HS-27A (cell line): ENCODE results near the gene LRBA.
"Not testable (repeated sequence)": the region's sequence is repeated elsewhere in the genome, so short reads cannot be mapped to it uniquely, and the experiment has no call there.

Source experiments
- DNase-seq: peaks from one replicate; pipeline ENCODE4 v3.0.0-alpha.2; 2012; ENCODE audit warnings: low read depth, missing footprints

Gene LRBA

DNA sequence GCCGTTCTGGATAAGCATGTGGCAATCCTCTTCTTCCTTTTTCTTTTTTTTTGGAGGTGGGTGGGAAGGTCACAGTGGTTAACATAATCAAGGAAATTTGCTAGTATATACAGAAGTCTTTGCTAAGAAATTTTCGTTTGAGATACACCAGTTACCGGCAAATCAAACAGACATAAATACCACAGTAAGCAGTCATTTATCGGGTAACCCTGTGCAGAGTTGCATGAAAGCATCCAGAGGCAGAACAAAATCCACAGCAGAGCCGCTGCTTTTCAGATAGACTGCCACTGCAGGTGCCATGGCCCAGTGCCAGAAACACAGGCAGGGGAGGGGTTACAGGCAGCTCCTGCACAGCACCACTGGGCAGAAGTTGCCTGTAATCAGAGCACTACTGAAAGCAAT is 612.2 kb downstream of the LRBA start:
- no peak for DNase-seq

DNA sequence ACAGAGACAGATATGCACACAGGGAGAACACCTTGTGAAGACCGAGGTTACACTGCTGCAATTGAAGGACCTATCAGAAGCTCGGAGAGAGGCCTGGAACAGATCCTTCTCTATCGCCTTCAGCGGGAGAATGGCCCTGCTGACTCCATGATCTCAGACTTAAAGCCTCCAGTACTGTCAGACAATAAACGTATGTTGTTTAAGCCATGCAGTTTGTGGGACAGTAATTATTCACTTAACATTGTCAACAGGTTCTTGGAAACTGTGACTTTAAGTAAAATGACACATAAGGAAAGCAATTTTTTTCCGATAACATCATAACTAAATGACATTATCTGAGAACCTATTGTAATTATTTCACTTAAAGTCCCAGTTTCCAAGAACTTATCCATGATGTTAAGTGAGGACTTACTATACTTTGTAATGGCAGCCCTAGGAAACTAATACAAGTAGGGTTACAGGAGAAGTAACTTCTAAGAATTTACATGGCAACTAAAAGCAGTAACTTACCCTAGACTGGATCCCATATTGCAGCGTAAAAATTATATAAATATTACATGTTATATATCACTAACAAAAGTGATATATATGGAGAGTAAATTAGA is 613.9 kb downstream of the LRBA start:
- DNase-seq: no peak

DNA sequence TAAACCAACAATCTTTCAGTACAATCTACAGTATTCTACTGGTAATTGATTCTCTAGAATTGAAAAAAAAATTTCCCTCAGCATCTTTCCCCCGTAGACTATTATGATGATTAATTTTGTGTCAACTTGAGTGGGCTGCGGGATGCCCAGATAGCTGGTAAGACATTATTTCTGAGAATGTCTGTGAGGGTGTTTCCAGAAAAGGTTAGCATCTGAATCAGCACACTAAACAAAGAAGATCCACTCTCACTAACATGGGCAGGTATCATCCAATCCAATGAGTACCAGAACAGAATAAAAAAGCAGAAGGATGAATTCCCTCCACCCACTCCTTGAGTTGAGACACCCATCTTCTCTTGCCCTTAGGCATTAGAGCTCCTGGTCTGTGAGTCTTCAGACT is 619.2 kb downstream of the LRBA start:
- no peak for DNase-seq

- DNase-seq: no peak
These were observed 621.0 kb downstream of the LRBA start for GRCh38 chr4:150394046-150394445.

DNA sequence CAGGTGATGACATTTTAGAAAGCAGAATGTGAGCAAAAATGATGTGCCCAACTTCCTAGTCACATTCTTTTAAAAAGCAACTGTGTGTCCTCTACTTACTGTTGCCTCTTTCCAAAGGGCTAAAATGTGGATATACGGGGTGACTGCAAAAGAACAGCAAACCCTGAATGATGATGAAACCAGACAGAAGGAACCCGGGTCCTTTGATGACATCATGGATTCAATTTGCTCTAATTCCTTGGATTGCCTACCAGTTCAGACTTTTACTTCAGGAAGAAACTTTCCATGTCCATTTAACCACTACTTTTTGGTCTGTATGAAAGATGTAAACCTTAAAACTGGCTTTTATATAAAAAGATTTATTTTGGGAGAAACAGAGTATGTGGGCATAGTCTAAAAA is 624.0 kb downstream of the LRBA start:
- DNase-seq: no peak

DNA sequence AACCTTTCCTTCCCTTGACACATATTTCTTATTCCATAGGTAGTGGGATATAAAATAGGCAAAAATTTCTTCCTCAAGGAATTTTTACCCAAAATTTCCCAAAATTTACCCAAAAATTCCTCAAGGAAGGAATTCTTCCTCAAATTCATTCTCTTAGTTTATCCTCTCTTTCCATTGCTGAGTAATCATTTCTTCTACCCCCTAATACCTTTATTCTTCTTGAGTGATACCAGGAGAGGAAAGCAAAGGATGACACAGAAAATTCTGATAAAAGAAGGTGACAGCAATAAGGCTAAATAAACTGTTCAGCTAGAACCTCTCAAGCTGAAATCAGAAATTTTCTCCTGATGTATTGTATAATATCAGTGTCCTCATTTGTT is 624.6 kb downstream of the LRBA start:
- DNase-seq: no peak

DNA sequence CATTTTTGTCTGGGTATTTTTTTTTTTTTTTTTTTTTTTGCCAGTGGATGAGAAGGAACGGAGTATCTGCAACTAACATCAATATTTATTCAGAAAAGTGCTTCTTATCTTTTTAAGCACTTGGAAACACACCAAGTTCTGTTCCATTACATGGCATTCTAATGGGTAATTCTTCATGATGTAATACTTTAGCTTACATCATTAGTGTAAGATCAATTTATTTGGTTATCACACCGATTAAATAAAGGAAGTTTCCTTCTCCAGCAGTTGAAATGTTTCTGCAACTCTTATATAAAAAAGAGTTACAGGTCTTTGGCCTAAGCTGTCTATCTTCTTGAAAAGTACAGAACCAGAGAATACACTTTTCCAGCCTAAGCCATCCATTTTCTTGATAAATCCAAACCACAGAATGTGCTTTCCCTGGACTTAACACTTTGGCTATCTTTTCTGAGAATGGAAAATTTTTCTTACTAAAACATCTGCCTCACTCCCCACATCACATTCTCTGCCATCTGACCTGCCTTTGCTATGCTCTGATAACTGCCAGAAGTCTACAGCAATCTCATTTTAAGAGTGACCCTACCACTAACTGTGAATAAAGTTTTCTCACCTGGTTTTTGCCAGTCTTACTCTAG is 625.1 kb downstream of the LRBA start:
- no peak for DNase-seq

DNA sequence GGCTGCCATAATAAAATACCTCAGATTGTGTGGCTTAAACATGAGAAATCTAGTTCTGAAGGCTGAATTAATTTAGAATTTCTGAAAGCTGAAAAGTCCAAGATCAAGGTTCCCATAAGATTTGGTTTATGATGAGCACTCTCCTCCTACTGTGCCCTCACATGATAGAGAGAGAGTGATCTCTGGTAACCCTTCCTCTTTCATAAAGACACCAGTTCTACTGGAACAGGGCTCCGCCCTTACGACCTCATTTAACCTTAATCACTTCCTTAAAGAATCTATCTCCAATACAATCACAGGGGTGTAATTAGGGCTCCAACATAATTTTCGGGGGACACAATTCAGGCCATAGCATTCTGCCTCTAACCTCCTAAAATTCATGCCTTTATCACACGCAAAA is 627.1 kb downstream of the LRBA start:
- DNase-seq: no peak

- DNase-seq: not testable (repeated sequence)
These were observed 628.7 kb downstream of the LRBA start for GRCh38 chr4:150386415-150386814.

DNA sequence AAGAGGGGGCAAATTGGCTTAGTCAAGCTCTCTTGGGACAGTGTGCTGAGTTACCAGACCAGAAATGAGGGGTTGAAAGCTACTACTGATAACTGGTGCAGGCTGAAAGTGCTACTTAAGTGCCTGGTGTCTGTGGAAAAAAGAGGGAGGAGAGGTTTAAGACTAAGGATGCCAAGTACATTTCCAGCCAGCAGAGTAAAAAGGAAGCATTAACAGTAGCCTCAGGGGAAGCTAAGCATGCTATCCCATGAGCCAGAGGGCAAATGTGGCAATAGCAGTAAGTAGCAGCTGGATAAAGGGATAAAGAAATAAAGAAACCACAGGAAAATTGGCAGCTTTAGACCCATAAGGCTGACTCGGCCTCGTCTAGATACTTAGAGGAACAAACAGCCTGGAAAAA is 629.5 kb downstream of the LRBA start:
- no peak for DNase-seq

DNA sequence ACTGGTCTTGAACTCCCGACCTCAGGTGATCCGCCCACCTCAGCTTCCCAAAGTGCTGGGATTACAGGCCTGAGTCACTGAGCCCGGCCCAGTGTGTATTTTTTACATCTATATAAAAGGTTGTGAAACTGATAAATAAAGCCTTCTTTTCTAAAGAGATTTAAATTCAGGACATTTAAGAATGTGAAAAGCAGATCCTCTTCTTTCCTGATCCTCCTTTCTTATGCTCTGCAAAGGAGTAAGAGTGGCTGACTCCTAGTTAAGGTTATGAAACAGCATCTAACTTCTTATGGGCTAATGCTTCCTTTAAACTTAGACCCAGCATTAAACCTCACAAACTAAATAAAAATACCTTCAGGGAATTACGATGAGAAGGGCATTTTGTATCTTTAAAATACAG is 630.8 kb downstream of the LRBA start:
- no peak for DNase-seq

DNA sequence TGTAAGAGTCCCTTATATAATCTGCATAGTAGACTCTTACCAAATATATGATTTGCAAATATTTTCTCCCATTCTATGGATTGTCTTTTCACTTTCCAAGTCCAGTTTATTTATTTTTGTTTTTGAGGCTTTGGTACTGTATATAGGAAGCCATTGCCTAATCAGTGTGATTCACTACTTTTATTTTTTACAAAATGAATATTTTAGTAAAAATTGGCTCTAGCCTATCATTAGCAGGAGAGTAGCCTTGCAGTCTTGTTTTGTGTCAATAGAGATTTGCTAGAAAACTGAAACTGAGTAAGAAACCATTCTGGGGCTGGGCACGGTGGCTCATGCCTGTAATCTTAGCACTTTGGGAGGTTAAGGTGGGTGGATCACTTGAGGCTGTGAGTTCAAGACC is 633.1 kb downstream of the LRBA start:
- DNase-seq: no peak

DNA sequence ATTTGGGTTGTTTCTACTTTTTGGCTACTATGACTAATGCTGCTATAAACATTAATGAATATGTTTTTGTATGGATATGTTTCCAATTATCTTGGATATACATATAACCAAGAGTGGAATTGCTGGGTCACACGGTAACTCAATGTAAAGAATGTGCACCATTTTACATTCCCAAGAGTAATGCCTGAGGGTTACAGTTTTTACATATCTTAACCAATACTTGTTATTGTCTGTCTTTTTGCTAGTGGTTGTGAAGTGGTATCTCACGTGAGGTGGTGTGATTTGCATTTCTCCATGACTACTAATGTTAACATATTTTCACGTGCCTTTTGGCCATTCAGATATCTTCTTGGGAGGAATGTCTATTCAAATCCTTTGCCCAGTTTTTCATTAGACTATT is 633.5 kb downstream of the LRBA start:
- DNase-seq: no peak

GRCh38 chr4:150381036-150381435 is 634.0 kb downstream of the LRBA start:
- no peak for DNase-seq

DNA sequence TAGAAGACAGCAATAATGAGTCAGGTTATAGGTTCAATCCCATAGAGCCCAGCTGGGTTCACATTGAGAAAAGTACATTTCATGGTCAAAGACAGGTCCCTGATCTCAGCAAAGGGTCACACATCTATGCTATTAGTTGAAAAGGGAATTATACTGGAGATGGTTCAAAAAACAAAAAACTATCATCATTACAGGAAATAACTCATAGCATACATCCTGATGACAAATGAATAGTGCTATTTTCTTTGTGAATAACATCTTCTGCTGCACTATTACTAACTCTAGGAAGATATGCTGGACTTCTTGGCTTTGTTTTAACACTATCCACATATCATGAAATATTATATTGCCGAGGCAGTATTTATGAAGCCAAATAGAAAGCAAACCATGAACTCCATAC is 635.6 kb downstream of the LRBA start:
- no peak for DNase-seq

- no peak for DNase-seq
These were observed 640.1 kb downstream of the LRBA start for GRCh38 chr4:150375025-150375424.

- no peak for DNase-seq
These were observed 643.2 kb downstream of the LRBA start for GRCh38 chr4:150371869-150372268.

- DNase-seq: no peak
These were observed 645.4 kb downstream of the LRBA start for GRCh38 chr4:150369434-150370380.

GRCh38 chr4:150368667-150369066 is 646.4 kb downstream of the LRBA start:
- no peak for DNase-seq

DNA sequence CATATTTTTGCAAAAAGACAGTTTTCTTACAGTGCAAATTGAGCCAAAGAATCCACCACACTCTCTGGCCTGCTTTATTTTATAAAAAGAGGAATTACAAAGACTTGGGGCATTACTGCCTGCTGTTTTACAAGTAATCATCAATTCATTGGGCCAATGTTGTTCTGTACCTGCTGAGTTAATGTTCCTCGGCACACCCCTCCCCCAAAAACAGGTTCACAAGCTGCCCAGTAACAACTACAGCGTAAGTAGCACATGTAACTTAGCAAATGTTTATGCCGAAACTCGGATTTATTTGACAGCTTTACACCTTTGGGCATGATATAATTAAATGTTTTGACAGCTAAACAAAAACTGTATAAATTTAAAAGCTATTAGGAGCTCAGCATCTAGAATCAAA is 647.8 kb downstream of the LRBA start:
- DNase-seq: no peak

GRCh38 chr4:150366487-150366999 is 648.5 kb downstream of the LRBA start:
- DNase-seq: no peak

GRCh38 chr4:150363721-150364688 is 651.1 kb downstream of the LRBA start:
- no peak for DNase-seq
